NCI-H1436 (cell line): ENCODE measurements around the gene MSH4.
"Not testable (repeated sequence)": the region's sequence is repeated elsewhere in the genome, so short reads cannot be mapped to it uniquely, and the experiment has no call there.

Source experiments
- DNase-seq: peaks from one replicate; lab custom pipeline; 2025; lab: John Stamatoyannopoulos, UW

The MSH4 gene

DNA sequence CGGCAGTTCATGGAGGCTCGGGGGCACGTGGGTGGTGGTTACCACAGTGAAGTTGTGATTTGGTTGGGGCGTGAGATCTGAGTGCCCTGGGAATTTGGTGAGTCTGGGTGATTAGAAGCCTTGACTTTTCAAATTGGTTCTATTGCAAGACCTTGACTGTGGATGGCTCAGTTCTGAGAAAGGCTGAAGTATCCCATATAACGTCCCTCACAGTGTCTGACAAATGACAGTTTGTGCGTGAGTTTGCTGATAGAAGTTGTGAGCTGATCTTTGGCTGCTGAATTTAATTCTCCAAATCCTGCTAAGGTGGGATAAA is 549 bp downstream of the MSH4 start:
- no peak for DNase-seq

DNA sequence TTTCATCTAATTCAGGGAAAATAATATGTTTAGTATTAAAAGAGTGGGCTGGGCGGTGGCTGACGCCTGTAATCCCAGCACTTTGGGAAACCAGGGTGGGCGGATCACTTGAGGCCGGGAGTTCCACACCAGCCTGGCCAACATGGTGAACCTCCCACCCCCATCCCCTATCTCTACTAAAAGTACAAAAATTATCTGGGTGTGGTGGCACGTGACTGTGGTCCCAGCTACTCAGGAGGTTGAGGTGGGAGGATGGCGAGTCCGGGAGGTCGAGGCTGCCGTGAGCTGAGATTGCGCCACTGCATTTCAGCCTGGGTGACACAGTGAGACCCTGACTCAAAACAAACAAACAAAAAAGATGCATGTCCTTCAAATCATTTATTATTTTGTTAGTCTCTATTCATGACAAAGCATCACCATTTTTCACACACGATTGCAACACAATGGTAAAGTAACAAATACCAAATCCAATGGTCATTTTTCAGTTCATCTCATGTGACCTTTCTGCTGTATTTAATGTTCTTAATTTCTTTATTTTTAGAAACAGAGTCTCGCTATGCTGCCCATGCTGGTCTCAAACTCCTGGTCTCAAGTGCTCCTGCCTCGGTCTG is 1.0 kb downstream of the MSH4 start:
- DNase-seq: no peak

DNA sequence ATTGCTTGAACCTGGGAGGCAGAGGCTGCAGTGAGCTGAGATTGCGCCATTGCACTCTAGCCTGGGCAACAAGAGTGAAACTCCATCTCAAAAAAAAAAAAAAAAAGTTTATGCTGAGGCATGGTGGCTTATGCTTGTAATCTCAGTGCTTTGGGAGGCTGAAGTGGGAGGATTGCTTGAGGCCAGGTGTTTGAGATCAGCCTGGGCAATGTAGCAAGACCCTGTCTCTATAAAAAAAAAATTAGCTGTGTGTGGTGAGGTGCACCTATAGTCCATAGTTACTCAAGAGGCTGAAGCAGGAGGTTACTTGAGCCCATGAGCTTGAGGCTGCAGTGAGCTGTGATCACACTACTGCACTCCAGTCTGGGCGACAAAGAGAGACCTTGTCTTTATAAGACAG is 4.8 kb downstream of the MSH4 start:
- not testable (repeated sequence) for DNase-seq

DNA sequence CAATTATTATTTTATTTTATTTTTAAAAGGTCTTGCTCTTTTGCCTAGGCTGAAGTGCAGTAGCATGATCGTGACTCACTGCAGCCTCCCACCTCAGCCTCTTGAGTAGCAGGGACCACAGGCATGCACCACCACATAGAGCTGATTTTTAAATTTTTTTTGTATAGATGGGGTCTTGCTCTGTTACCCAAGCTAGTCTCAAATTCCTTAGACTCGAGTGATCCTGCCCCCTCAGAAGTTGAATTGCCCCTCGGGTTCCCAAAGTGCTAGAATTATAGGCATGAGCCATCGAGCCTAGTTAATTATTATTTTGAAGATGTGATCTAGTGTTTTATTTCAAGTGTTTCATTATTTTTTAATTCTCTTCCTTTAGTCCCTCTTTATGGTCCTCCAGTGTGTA is 12.2 kb downstream of the MSH4 start:
- DNase-seq: no peak

DNA sequence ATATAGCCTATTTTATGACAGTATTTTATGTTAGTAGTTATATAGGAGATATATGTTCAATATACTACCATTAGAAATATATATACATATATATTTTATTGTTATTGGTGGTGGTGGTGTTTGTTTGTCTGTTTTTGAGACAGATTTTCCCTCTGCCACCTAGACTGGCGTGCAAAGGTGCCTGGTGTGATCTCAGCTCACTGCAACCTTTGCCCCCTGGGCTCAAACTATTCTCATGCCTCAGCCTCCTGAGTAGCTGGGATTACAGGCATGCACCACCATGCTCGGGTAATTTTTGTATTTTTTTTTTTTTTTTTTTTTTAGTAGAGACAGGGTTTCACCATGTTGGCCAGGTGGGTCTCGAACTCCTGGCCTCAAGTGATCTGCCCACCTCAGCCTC is 13.4 kb downstream of the MSH4 start:
- DNase-seq: not testable (repeated sequence)

DNA sequence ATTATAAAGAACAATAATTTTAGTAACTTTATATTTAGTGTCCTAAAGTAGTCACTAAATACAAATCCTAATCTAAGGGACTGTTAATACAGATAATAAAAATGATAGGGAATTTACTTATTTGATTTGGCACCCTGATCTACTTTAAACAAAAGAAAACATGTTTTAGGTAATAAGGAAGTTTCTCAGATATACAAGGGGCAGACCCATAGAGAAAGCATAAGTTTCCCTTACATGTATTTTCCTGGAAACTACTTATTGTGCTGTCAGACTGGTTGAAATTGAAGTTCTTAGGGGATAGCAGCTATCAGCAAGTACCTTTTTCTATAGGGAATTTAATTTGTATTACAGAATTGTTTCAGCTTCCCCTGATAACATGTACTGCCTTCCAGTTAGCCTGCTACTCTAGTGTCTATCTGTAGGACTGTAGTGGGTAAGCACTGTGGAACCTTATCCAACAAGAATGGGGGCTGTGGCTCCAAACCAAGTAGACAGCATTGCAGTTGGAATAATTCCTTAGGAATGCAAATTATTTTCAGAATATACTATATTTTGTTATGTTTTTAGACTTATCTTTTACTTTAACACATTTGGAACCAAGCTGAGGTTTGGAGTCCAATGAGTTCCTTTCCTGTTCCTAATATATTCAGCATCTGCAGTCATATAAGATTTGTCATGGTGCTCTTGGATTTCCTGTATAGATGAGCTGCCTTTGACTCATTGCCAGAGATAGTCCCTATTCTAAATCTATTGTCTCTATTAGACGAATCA is 14.7 kb downstream of the MSH4 start:
- DNase-seq: no peak

DNA sequence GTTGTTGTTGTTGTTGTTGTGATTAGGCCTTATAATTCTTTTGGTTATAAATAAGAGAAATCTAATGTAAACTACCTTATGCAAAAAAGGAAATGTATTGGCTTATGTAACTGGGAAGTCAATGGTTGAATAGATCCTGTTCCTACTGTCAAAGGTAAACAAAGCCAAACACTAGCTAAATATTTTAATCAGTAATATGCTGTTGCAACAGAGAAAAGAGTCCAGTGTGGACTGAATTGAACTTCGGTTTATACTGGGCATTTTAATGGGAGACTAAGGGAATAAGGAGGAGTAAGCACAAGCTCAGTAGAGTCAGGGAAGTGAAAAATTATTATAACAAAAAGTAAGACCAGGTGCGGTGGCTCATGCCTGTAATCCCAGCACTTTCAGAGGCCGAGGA is 15.4 kb downstream of the MSH4 start:
- DNase-seq: no peak

DNA sequence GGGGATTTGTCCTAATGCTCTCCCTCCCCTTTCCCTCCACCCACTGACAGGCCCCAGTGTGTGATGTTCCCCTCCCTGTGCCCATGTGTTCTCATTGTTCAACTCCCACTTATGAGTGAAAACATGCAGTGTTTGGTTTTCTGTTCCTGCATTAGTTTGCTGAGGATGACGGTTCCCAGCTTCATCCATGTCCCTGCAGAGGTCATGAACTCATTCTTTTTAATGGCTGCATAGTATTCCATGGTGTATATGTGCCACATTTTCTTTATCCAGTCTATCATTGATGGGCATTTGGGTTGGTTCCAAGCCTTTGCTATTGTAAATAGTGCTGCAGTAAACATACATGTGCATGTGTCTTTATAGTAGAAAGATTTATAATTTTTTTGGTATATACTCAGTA is 26.9 kb downstream of the MSH4 start:
- DNase-seq: not testable (repeated sequence)

DNA sequence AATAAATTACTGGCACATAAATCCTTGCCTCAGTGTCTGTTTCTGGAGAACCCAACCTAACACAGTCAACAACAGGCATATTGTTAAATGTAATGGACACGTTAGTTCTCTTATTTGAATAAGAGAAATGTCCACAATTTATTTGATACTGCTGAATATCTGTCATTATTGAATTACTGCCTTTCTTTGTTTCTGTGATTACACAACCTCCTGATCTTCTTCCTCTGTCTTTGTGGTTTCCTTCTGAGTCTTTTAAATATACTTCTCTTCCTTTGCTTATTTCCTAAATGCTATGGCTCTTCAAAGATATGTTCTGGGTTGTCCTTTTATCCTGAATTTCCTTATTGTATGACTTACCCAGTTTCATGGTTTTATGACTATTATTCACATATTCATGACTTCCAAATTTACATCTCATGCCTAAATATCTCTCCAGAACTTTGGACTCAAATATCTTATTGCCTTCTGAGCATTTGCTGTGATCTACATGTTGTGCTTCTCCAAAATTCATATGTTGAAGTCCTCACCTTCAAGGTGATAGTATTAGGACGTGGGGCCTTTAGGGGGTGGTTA is 39.9 kb downstream of the MSH4 start:
- no peak for DNase-seq

DNA sequence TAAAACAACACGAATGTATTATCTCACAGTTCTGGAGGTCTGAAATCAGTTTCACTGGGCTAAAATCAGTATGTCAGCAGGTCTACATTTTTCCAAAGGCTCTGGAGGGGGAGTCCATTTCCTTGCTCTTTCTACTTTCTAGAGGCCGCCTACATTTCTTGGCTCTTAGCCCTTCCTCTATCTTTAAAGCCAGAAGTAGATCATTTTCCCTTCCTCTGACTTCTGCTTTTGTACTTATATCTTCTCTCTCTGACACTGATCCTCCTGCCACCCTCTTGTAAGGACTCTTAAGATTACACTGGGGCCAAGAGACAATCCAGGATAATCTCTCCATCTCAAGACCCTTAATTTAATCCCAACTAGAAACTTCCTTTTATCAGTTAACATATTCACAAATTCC is 41.4 kb downstream of the MSH4 start:
- no peak for DNase-seq

DNA sequence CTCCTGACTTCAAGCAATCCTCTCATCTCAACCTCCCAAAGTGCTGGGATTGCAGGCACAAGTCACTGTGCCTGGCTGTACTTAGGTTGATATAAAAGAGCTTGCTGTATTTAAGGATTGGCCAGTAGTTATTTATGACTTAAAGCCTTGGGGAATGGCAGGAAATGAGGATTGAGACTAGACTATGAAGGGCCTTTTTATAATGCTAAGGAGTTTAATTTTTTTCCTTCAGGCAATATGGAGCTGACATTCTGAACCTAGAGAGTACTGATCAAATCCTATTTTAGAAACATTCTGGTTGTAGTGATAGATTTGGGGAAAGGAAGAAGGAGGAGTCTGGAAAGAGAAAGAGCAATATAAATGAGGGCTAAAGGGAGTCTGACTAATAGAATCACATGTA is 44.7 kb downstream of the MSH4 start:
- DNase-seq: no peak

DNA sequence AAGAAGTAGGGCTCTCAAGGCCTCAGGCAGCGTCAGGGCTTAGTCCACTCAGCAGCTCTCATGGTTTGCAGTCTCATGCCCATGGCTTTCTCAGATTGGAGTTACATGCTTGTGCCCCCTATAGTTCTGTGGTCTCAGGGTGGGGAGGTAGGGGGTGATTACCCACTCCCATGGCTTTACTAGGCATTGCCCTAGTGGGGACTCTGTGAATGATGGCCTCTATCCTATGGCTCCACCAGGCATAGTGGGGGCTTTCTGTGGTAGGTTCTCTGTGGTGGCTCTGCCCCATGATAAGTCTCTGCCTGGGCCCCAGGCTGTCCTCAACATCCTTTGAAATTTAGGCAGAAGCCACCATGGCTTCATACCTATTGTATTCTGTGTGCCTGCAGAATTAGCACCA is 48.9 kb downstream of the MSH4 start:
- DNase-seq: no peak

DNA sequence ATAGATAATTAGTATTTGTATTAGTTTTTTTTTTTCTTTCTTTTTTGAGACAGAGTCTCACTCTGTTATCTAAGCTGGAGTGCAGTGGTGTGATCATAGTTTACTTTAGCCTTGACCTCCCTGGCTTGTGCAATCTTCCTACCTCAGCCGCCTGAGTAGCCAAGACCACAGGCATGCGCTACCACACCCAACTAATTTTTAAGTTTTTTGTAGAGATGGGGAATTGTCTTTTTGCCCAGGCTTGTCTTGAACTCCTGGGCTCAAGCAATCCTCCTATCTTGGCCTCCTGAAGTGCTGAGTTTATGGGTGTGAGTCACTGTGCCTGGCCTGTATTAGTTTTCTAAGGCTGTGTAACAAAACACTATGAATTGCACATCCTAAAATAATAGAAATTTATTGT is 58.3 kb downstream of the MSH4 start:
- no peak for DNase-seq

DNA sequence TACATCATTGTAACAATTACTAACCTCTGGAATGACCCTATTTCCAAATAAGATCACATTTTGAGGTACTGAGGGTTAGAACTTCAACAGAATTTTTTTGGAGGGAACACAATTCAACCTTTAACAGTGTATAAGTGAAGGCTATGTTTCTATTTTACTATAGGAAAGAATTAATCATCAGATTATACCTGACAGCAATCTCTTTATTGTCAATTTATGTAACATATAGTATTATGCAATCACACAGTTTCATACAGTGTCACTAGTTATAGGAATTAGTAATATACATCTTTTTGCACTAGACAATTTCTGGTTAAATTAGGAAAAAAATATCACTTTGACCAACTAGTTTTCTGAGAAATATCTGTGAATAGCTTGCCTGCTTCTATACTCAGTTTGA is 59.1 kb downstream of the MSH4 start:
- no peak for DNase-seq

DNA sequence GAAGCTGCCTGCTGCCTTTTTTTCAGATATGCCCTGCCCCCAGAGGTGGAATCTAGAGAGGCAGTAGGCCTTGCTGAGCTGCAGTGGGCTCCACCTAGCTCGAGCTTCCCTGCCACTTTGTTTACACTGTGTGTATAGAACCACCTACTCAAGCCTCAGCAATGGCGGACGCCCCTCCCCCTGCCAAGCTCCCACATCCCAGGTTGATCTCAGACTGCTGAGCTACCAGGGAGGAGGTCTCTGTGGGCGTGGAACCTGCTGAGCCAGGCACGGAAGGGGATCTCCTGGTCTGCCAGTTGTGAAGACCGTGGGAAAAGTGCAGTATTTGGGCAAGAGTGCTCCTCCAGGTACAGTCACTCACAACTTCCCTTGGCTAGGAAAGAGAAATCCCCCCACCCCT is 65.1 kb downstream of the MSH4 start:
- DNase-seq: no peak

DNA sequence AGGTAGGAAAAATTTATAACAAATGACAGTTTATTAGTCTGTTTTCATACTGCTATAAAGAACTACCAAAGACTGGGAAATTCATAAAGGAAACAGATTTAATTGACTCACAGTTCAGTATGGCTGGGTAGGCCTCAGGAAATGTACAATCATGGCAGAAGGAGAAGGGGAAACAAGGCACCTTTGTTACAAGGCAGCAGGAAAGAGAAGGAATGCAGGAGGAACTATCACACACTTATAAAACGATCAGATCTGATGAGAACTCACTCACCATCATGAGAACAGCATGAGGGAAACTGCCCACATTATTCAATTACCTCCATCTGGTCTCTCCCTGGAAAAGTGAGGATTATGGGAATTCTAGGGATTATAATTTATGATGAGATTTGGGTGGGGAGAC is 74.3 kb downstream of the MSH4 start:
- no peak for DNase-seq

DNA sequence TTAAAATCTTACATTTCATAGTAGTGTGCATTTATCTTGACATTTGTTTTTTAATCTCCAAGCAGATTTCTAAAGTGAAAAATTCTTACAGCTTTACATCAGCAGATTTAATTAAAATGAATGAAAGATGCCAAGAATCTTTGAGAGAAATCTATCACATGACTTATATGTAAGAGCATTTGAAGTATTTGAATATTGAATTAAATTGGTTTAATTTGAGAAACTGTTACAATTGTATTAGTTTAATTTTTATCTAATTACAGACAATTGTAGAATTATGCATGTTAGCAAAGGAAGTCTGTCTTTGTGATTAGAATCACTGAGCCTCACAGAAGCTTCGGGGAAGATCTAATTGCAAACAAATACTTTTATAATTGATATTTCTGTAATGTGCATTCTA is 83.3 kb downstream of the MSH4 start:
- DNase-seq: no peak

DNA sequence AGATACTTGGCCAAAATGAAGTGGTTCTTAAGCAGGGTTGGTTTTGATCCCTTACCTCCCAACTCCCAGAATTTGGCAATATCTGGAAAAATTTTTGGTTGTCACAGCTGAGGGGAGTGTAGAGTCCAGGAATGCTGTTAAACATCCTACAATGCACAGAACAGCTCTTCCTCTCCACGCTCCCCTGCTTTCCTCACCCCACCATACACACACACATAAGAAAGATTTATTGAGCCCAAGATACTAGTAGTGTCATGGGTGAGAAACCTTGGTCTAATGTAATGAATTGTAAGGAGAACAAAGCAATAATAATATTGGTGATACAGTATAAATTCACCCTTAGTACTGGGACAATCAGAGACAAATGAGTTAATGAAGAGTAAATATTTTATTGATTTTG is 87.8 kb downstream of the MSH4 start:
- no peak for DNase-seq

DNA sequence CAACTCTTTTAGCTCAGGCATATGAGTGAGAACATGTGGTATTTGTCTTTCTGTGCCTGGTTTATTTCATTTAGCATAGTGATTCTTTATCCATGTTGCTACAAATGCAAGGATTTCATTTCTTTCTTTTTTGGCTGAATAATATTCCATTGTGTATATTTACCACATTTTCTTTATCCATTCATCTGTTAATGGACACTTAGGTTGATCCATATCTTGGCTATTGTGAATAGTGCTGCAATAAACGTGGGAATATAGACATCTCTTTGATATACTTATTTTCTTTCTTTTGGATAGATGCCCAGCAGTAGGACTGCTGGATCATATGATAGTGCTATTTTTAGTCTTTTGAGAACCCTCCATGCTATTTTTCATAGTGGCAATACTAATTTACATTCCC is 104.7 kb downstream of the MSH4 start:
- DNase-seq: no peak

DNA sequence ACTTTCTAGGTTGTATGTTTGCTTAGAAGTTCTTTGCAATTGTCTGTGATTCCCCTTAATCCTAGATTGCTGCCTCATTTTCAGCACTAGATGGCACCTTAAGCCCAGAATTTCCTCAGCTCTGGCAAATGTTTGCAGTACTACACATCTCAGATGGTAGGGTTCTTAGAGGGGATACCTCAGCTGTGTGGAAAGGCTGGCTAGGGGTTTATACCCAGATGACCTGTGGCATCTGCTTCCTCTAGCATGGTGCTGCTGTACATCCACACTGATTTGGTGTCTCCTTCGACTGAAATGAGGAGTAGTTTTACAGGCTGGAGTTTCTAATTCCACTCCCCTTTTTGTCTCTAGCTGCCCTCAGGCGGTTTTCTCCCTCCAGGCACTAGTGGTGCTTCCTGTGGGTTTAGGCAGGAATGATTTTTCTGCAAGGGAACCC is 112.1 kb downstream of the MSH4 start:
- peak; percentile 14 for DNase-seq

DNA sequence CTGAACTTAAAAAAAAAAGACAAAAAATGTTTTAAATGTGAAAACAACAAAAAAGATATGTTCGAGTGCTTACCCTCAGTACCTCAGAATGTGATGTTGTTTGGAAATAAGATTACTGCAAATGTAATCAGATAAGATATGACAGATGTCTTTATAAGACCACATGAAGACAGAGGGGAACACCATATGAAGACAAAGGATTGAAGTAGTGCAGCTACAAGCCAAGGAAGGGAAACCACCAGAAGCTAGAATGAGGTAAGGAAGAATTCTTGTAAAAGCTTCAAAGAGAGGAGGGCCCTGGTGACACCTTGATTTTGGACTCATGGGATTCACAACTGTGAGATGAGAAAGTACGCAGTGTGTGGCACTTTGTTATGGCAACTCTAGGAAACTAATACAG is 120.2 kb downstream of the MSH4 start:
- DNase-seq: no peak

DNA sequence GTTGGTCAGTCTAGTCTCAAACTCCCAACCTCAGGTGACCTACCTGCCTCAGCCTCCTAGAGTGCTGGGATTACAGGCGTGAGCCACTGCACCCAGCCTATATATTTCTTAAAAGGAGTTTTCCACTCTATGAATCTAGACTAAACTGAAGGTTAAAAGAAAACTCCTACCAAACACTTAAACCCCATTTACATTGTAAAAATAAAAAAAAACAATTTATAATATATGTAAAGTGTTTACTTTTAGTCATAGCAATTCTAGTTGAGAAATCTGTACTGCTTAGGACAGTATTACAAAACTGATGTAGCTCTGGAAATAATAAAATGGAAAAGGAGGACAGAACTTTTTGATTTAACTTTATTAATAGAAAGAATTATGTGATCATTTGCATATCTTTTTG is 126.0 kb downstream of the MSH4 start:
- no peak for DNase-seq

DNA sequence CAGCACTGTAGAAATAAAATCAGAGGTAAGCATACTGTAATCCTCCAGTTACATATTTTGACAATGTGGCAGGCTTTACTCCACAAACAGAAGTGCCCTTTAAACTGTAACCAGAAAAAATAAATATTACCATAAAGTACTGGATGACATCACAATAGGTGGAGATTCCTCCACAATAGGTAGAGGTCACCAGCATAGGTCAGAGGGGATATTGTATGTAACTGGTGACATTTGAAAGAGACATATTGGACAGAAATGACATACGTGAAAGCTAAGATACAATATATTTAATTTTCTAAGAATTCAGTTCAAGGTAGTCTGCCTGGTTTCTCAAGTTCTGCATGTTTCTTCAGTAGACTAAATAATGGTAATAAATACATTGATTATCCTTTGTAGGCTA is 135.6 kb downstream of the MSH4 start, which contains the start of gene ASB17:
Gene ASB17, minus strand, starts transcription at position 101 of the 400 bp plus-strand sequence. CDS start 113 bp downstream, outside the sequence.
- DNase-seq: no peak

DNA sequence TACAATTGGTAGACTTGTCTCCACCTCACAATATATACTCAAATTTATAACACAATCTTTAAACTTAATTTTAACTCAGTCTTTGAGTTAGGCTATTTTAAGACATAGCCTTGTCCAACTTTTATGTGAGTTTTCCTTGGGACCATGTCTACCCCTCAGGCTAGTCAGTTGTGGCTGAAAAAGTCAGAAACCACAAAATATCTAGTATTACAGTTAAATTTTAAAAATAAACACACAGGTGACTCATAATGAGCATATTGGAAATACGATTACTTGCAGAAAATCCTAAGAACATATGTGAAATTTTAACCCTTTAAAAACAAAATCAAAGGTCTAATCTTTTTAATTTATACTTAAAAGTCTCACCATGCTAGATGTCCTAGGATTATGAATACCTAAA is 140.4 kb downstream of the MSH4 start:
- DNase-seq: no peak
